WERI-Rb-1 (cell line): ENCODE data around the gene IGF2BP2.

Source experiments
- DNase-seq: peaks from one replicate; pipeline ENCODE4 v3.0.0-alpha.2; 2020
- H3K27ac ChIP-seq: fragments of 250-450 bp; sonication (Bioruptor Pico); 2 replicates; pipeline ENCODE4 v1.5.1; 2020; ENCODE audit warnings: mild to moderate bottlenecking, moderate library complexity
- H3K27me3 ChIP-seq: fragments of 250-450 bp; sonication (Bioruptor Pico); 2 replicates; pipeline ENCODE4 v1.5.1; 2021; ENCODE audit warnings: mild to moderate bottlenecking, low read depth, moderate library complexity; ENCODE audit not compliant: insufficient read depth, severe bottlenecking
- H3K36me3 ChIP-seq: fragments of 250-450 bp; sonication (Bioruptor Pico); 2 replicates; pipeline ENCODE4 v1.5.1; 2020; ENCODE audit warnings: mild to moderate bottlenecking, moderate library complexity
- H3K4me3 ChIP-seq: 2 replicates; pipeline ENCODE4 v1.5.1; 2011; ENCODE audit warnings: low read depth, mild to moderate bottlenecking, control low read depth, low read length
- H3K9me3 ChIP-seq: fragments of 250-450 bp; sonication (Bioruptor Pico); 2 replicates; pipeline ENCODE4 v1.5.1; 2021; ENCODE audit warnings: mild to moderate bottlenecking, moderate library complexity; ENCODE audit not compliant: severe bottlenecking
- CTCF ChIP-seq: IDR thresholded peaks from 2 replicates; pipeline ENCODE4 v1.5.1; 2011; ENCODE audit warnings: low read depth, mild to moderate bottlenecking, control low read depth, inconsistent platforms, low read length

IGF2BP2 gene

DNA sequence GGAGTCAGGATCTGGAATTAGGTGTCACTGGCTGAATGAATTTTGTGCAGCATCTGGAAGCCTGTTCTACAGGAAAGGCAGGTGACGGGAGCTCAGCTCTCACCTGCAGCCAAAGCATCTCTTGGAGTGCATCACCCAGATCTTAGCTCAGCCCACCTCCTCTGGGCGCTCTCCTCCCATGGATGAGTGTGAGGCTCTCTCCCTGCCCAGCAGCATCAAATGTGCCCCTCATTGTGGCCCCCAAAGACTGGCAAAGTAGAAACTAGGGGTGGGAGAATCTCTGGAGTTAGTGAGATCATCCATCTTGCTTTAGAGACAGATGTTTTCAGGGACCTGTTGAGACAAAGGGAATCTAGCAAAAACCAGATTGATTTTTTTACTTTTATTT, 170.1 kb downstream of the IGF2BP2 start:
- H3K27ac ChIP-seq = no peak overlapping the region
- no peaks in the 10 kb centered on the region for H3K27me3 ChIP-seq
- no peaks in the 10 kb centered on the region for H3K9me3 ChIP-seq
- no peak for TF ChIP-seq CTCF
- DNase-seq = no peak
- peaks cover 53% of the 10 kb centered on the region for H3K36me3 ChIP-seq
- no peak overlapping the region for H3K4me3 ChIP-seq

DNA sequence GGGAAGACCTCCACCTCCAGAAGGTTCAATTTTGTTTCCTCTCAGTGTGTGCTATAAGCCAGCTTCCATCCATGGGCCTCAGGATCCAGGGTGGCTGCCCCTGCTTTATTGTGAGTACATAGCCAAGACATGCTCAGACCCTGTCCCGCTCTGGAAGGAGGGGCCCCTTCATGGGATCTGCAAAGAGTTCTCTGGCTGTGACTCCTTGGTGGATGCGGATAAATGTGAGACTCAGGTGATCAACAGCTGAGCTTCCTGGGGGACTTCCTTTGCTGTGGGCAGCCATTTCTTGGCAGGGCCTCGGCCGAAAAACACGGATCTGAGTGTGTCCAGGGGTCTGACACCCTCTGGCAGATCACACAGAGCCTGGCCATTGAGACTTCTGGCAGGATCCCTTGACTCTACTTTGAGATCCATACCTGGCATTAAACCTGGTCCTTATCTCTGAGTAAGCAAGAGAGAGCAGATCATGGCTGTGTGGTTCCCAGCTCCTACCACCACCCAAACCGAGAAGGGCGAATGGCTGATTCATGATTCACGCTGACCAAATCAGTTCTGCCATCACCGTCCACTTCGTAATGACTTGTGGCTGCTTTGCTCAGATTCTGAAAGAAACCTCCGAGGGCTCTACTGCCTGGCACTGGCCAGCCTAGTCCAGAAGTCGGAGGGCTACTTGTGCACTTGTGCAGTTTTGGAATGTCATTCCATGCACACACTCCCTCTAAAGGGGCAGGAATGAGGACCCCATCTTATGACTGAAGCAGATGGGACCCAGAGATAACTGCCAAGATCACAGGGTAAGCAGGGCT, 170.7 kb downstream of the IGF2BP2 start:
- Histone ChIP-seq H3K27ac (no peak overlapping the region), H3K4me3 (no peak overlapping the region), H3K9me3 (no peaks in the 10 kb centered on the region), H3K36me3 (peaks cover 56% of the 10 kb centered on the region), H3K27me3 (no peaks in the 10 kb centered on the region)
- TF ChIP-seq CTCF = no peak
- DNase-seq = no peak

- no peak for DNase-seq
- no peaks in the 10 kb centered on the region for H3K27me3 ChIP-seq
- TF ChIP-seq CTCF = no peak
- no peak overlapping the region for H3K27ac ChIP-seq
- H3K36me3 ChIP-seq = peaks cover 48% of the 10 kb centered on the region
- H3K9me3 ChIP-seq = no peaks in the 10 kb centered on the region
- no peak overlapping the region for H3K4me3 ChIP-seq
Observed at GRCh38 chr3:185651971-185652370, 172.9 kb downstream of the IGF2BP2 start.

DNA sequence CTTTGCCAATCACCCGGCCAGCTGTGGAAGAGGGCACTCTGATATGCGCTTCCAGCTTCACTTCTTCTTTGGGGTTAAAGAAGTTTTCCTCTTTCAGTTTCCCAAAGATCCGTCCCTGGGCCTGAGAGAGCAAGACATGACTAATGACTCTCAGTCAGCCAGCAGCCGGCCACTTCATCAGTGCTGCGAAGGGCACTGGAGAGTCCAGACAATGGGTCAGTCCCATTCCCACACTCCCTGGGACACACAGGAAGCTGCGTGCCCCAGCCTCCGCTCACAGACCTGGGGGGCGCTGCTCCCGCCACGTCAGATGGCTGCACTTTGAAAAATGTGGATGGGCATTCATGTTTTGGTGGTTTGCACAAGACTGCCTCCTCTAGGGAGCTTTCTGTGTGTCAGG, 175.4 kb downstream of the IGF2BP2 start:
- no peak overlapping the region for H3K4me3 ChIP-seq
- no peak for TF ChIP-seq CTCF
- no peak overlapping the region for H3K27ac ChIP-seq
- H3K9me3 ChIP-seq = no peaks in the 10 kb centered on the region
- no peaks in the 10 kb centered on the region for H3K27me3 ChIP-seq
- no peak for DNase-seq
- H3K36me3 ChIP-seq = peaks cover 37% of the 10 kb centered on the region

GRCh38 chr3:185648396-185648795, 176.4 kb downstream of the IGF2BP2 start:
- Histone ChIP-seq H3K27ac (no peak overlapping the region), H3K9me3 (no peaks in the 10 kb centered on the region), H3K4me3 (no peak overlapping the region), H3K36me3 (peaks cover 31% of the 10 kb centered on the region), H3K27me3 (no peaks in the 10 kb centered on the region)
- DNase-seq = no peak
- no peak for TF ChIP-seq CTCF

DNA sequence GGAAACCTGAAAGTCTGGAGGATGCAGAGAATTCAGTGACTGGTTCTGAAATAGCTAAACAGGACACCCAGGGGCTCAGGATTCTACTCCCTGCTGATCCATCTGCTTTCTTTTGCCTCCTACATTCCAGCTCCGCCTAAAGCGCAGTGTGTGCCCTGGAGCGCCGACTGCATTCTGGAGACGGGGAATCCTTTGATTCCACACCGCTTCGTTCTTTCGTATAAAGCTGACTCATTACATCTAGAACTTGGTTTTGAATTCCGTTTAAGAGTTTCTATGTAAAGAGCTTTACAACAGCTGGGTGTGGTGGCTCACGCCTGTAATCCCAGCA, 177.0 kb downstream of the IGF2BP2 start:
- no peak for TF ChIP-seq CTCF
- no peaks in the 10 kb centered on the region for H3K27me3 ChIP-seq
- no peak for DNase-seq
- no peaks in the 10 kb centered on the region for H3K9me3 ChIP-seq
- peaks cover 26% of the 10 kb centered on the region for H3K36me3 ChIP-seq
- H3K4me3 ChIP-seq = no peak overlapping the region
- H3K27ac ChIP-seq = no peak overlapping the region
